SU-DHL-6 (cell line): ENCODE results near the gene RARB.

Source experiments
- CTCF ChIP-seq: fragments of 200-600 bp; sonication (generic); IDR thresholded peaks from one replicate; pipeline ENCODE4 v1.5.1; 2017; ENCODE audit warnings: antibody characterized with exemption, mild to moderate bottlenecking, low read length, moderate library complexity; ENCODE audit not compliant: insufficient read depth, poor library complexity, severe bottlenecking
- EZH2phosphoT487 ChIP-seq: fragments of 200-600 bp; sonication (generic), shearing (Covaris generic); conservative IDR thresholded peaks from 2 replicates; pipeline ENCODE4 v1.6.1; 2018; ENCODE audit warnings: mild to moderate bottlenecking, antibody characterized with exemption, low read length, moderate library complexity, mixed read lengths

GRCh38 chr3:25610167-25610566 is 182.1 kb downstream of the RARB start:
- TF ChIP-seq CTCF: no peak
- no peak for TF ChIP-seq EZH2phosphoT487
